ENCODE data around the gene OSBPL3.

OSBPL3 gene

DNA sequence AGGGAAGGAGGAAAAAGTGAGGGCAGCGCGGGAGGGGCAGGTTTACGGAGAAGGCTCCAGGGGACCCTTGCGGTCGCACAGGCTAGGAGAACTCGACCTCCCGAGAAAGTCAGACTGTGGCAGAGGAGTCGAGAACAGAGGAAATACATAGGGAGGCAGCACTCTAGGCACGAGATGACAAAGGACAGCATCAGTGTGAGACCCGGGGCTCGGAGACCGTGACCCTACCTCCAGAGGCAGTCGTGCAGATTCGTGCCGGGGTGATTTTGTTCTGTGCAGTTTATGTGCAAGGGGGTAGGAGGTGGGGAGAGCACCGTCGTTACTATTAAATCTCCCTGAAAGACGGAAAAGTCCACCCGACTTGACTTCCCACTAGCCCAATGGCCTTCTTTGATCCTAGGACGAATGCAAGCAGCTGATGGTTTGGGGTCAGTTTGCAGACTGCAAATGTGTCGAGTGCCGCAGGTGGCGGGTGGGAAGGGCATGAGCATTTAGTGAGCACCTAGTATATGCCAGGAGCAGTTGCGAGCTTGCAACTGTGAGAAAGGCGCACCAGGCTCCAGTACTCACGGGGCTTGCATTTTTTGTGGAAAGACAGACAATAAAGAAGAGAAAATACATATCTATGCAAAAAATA lies 674 bp upstream of the OSBPL3 start:
- no peak for DNase-seq (ENCODE audit: low spot score)

- DNase-seq (ENCODE audit: low spot score) = peak; percentile 67
Observed at GRCh38 chr7:24979470-24979862, 512 bp downstream of the OSBPL3 start.

GRCh38 chr7:24978843-24979469 lies 1.0 kb downstream of the OSBPL3 start:
- peak; percentile 17 for DNase-seq (ENCODE audit: low spot score)

GRCh38 chr7:24975644-24976260 lies 4.2 kb downstream of the OSBPL3 start:
- no peak for DNase-seq (ENCODE audit: low spot score)

DNA sequence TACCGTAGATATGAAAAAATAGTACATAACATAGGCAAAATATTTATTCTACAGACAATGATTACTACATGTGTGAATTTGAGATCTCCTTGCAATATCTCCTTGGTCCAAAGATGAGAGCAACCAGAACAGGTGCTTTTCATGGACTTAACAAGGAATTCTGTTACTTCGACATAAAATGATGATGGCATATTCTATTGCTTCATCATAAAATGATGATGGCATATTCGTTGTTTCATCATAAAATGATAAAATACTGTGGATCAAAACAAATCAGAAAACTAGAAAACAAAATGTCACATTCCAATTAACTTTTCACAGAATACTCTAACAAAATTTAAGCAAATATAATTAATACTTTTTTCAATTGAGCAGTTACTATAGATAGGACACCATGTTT lies 4.8 kb downstream of the OSBPL3 start:
- DNase-seq (ENCODE audit: low spot score) = no peak

DNA sequence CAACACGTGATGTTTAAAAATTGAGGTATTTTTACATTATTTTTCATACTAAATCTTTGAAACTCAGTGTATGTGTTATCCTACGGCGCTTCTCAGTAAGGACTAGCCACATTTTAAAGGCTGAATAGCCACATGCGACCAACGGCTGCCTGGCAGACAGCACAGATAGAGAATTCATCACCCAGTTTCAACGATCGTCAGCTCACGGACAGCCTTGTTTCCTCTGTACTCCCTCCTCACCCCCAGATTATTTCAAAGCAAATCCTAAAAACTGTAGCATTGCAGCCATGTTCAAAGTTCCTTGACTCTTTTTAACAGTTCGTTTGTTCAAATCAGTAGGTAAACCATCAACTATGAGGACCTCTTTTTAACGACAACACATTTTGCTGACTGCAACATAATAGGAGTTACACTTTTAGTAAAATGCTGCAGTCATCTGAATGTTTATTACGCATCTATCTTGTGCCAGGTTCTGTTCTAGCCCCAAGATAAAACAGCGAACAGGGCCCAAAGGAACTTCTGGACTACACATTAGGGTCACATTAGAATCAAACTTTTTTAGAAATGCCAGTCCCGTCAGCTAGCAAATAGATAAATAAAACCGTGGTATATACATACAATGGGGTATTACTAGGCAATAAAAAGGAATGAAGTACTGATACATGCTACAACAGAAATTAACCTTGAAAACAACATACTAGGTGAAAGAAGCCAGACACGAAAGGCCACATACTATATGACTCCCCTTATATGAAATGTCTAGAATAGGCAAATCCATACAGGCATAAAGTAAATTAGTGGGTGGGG lies 5.7 kb downstream of the OSBPL3 start:
- DNase-seq (ENCODE audit: low spot score) = no peak

DNA sequence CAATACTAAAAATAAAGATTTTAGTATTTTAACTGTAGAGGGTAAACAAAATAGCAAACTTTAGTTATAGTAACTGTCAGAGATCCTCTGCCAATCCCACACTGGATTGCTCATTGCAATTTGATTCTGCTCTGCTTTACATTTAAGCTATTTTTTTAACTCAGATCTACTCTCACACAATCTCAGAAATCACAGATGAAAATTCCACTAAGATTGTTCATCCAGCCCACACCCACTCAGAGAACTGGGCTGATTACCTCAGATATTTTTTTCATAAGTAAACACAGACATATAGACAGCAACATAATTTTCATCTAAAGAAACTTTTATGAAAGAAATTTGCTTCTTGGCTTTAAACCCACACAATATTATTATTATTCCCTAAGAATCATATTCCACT lies 7.0 kb downstream of the OSBPL3 start:
- no peak for DNase-seq (ENCODE audit: low spot score)

- DNase-seq (ENCODE audit: low spot score) = no peak
Observed at GRCh38 chr7:24972166-24972477, 7.9 kb downstream of the OSBPL3 start.

DNA sequence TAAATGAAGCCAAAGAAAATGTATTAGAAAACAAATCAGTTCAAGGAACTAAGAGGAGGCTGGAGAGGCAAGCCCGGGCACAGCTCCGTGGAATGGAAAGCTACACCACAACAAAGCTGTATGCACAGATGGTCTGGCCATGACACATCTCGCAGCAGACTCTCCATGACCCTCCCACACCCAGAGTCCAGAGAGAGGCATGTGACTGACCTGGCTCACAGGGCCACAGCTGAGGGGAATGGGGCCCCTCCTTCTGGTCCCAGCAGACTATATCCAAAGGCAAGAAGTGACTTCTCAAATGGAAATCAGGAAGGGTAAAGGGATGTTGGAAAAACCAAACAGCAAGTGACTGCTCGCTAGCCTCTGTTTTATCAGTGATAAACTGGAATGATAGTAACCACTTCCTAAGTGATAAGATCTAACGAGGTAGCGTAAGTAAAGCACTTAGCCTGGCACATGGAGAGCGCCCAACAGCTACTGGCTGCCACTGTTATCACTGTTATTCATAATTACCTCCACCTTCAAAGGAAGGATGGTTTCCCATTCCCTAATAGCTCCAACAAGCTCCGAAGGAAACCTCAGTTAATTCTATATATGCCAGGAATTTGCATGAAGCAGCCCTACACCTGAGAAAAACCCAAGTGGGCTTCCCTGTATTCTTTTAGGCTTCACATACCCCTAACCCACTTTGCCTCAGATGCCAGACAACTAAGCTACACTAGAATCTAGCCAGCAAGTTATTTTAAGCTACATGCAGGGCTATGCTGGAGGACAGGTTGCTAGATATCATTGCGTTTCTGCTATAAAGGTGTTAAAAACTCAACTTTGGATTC lies 8.4 kb downstream of the OSBPL3 start:
- peak; percentile 16 for DNase-seq (ENCODE audit: low spot score)

GRCh38 chr7:24970676-24971075 lies 9.3 kb downstream of the OSBPL3 start:
- no peak for DNase-seq (ENCODE audit: low spot score)

GRCh38 chr7:24968165-24968564 lies 11.8 kb downstream of the OSBPL3 start:
- no peak for DNase-seq (ENCODE audit: low spot score)

GRCh38 chr7:24967696-24968095 lies 12.3 kb downstream of the OSBPL3 start:
- DNase-seq (ENCODE audit: low spot score) = no peak

- DNase-seq (ENCODE audit: low spot score) = no peak
Observed at GRCh38 chr7:24966802-24967201, 13.2 kb downstream of the OSBPL3 start.

DNA sequence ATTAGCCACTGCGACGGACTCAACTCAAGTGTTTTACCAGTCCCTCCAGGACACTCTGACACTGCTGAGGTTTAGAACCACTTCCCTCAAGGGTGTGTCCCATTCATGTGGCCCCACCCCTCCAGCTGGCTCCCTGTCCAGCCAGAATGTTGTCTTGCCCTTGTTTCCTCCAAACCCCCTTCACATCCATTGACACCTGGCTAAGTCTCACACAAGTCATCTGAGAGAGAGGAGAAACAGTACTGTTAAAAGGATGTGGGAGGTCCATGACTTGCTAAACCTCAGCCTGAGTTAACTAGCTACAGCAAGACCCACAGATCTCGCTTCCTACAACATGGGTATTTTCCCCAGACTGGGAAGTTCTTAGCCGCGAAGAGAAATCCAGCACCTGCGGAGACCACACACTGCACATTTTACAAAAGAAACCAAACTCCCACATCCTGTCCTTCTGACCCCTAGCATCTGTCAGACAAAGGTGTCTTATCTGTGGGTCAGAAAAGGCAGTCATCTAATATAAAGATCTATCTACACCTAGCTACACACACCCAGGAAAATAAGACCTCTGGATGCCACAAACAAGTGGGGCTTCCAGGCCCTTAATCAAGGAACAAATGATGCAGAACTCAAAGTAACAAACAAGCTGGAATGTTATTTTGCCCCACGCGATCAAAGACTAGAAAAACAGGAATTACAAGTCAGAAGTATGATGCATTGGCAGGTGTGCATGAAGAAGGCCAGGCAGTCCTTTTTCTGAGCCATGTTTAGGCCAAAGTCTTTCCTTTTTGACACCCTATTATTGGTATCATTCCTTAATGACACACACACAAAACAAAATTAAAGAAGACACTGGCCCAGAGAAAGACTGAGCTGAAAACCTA lies 13.9 kb downstream of the OSBPL3 start:
- no peak for DNase-seq (ENCODE audit: low spot score)

DNA sequence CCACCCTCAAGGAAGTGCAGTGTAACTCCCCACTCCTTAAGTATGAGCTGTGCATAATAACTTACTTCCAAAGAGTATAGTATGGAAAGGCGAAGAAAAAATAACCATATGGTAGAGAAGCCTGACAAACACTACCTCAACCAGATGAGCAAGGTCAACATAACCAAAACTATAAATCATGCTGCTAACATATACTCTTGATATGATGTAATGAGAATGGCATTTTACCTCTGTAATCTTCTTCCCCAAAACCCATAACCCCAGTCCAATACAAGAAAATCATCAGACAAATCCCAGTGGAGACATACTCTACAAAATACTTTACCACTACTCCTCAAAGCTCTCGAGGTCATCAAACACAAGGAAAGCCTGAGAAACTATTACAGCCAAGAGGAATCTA lies 15.8 kb downstream of the OSBPL3 start:
- DNase-seq (ENCODE audit: low spot score) = no peak

GRCh38 chr7:24963218-24963617 lies 16.8 kb downstream of the OSBPL3 start:
- no peak for DNase-seq (ENCODE audit: low spot score)

DNA sequence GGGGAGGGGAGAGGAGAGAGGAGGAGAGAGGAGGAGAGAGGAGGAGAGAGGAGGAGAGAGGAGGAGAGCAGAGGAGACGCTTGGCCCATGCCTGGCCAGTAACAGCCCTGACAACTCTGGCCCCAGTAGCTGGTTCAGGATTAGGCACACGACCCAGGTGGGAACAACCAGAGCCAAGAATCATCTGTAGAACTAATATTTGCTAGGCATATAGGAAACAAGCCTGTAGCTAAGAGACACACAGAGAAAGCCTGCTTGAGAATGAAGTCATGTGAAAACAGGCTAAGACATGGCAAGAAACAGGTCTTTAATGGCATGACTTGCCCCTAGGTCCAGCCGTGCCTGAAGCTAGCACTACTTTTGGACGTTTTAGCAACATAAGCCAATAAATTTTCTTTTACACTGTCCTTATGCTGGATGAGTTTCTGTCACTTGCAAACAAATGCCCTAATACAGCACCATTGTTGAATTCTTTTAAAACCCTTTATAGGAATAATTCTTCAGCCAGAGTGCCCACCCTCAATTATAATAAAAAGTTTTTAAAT lies 17.5 kb downstream of the OSBPL3 start:
- DNase-seq (ENCODE audit: low spot score) = no peak

DNA sequence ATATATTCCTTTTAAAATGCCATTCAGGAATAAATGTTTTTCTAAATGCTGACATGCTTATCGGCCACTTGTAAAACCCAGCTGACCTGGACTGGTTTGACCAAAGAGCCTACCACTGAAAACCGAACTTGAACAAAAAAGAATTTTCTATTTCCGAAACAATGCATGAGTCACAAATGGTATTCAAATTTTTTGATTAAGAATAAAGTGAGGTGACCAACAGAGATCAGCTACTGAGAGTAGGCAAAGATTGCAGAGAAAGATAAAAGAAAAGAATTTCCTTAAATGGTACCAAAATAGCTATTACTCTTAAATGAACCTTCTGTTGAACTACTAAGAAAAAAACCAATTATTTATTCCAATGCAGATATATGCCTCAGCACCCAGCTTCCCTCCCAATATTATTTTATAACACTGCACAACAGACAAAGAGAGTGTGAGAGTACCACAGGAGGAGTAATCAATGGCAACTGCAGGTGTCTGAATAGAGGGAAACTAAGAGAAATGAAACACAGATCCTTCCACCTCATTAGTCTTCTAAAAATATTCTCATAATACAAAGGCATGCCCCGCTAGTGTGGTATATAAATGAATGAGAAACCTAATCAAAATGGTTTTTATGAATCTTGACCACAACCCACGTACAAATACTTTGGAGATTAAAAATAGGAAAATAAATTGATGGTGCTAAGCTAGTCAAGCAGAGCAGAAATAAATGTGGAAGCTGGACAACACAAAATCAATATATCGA lies 20.1 kb downstream of the OSBPL3 start:
- no peak for DNase-seq (ENCODE audit: low spot score)

GRCh38 chr7:24958399-24958798 lies 21.6 kb downstream of the OSBPL3 start:
- no peak for DNase-seq (ENCODE audit: low spot score)

DNA sequence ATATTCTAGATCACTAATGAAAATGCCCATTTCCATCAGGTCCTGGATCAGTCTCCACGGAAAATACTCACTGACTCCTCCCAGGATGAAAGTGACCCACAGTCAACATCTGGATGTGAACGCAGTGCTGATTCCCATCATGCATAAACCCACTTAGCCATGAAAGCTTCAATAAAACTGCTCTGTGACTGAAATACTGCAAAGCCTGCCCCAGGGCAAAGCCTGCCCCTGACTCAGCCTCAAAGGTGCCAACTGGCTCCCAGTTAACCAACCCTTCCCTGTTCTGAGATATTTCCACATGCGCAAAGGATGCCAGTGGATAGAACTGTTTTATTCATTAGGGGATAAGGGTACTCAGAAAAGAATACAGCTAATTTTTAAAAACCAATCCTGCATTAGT lies 24.0 kb downstream of the OSBPL3 start:
- no peak for DNase-seq (ENCODE audit: low spot score)
